ENCODE measurements around the gene TACC2. TPM values are rescaled to one million over a fixed set of nuclear protein-coding genes. Genes with fewer than 3 reads are reported as not detected.

The TACC2 gene
- total and polyA plus RNA-seq, 2 donors (not counting 3 experiments of a cell fraction or from before 2014, with no cell fraction given), result 14.4 to 46.2 TPM

- no peaks in the 10 kb centered on the region for H3K9me3 ChIP-seq (replicated peaks; ENCODE audit: control insufficient read depth, insufficient read depth, low read length)
- no peaks in the 10 kb centered on the region for H3K9me1 ChIP-seq (replicated peaks; ENCODE audit: control insufficient read depth, extremely low read depth, insufficient read depth, low read length)
- TF ChIP-seq EZH2 (IDR thresholded peaks at IDR 0.05; ENCODE audit: borderline replicate concordance, low read depth, low read length, severe bottlenecking) (no peak), POLR2A (IDR thresholded peaks at IDR 0.05; ENCODE audit: low read depth, low read length) (no peak), MAX (IDR thresholded peaks at IDR 0.05; ENCODE audit: insufficient read depth, insufficient read length) (no peak), GATA2 (IDR thresholded peaks at IDR 0.05; ENCODE audit: insufficient read depth, insufficient read length, low read depth, low read length) (no peak), JUN (IDR thresholded peaks at IDR 0.05; ENCODE audit: borderline replicate concordance, insufficient read depth, insufficient read length, low read depth) (no peak), CTCF (IDR thresholded peaks at IDR 0.05; ENCODE audit: extremely low read depth in 1 of 2, insufficient read depth in 1 of 2, low read depth in 1 of 2, low read length in 2 of 2) (no peak), MYC (IDR thresholded peaks at IDR 0.05; ENCODE audit: low read depth, low read length) (no peak), FOS (IDR thresholded peaks at IDR 0.05; ENCODE audit: borderline replicate concordance, insufficient read depth, low read length) (no peak), POLR2AphosphoS5 (IDR thresholded peaks at IDR 0.05; ENCODE audit: insufficient read depth, low read depth, low read length) (no peak)
- ChIA-PET CTCF (interaction anchor here (0.9 kb wide), 2 partner anchors 14 to 37 kb away, joined by 3 to 4 read pairs; no protein-coding TSS in a partner anchor), POLR2A (no interaction called here)
- intact Hi-C loops (cut with micrococcal nuclease) (no loop called here), dilution Hi-C loops (cut with MboI; ENCODE audit: extremely low pct_ligation_motif_present, low sequenced_read_pairs) (no loop called here)
- no peak overlapping the region for H2AFZ ChIP-seq (ENCODE audit: low read depth, low read length)
- FAIRE-seq (no peak), DNase-seq (ENCODE audit: low read depth, low spot score) (no peak)
- peaks cover 2% of the 10 kb centered on the region in 2 experiments for H3K27me3 ChIP-seq (ENCODE audit: control insufficient read depth in 2 of 2, insufficient read depth in 2 of 2, low read length in 2 of 2)
- no peaks in the 10 kb centered on the region for H3K4me1 ChIP-seq (ENCODE audit: control insufficient read depth, extremely low read depth, insufficient read depth, low read length)
- H3K36me3 ChIP-seq (ENCODE audit: control insufficient read depth in 2 of 2, extremely low read depth in 1 of 2, insufficient read depth in 2 of 2, low read length in 2 of 2), result no peaks in the 10 kb centered on the region
- H3K9ac ChIP-seq (replicated peaks; ENCODE audit: extremely low read depth, insufficient read depth, low read length), result no peak overlapping the region
- H3K27ac ChIP-seq (ENCODE audit: insufficient read depth, low read depth, low read length), result no peak overlapping the region
- no peaks in the 10 kb centered on the region for H4K20me1 ChIP-seq (replicated peaks; ENCODE audit: control insufficient read depth, extremely low read depth, insufficient read depth, low read length)
- BruUV-seq (replicated peaks), result no TSS peak
- no peak overlapping the region for H3K4me2 ChIP-seq (ENCODE audit: insufficient read depth, low read length)
- no peak overlapping the region for H3K4me3 ChIP-seq (replicated peaks in 1 of 3; ENCODE audit: insufficient read depth in 1 of 3, low read depth in 1 of 3, low read length in 3 of 3)
- no peaks in the 10 kb centered on the region for H3K79me2 ChIP-seq (ENCODE audit: control insufficient read depth, insufficient read depth, low read length)
These were observed 110.6 kb downstream of the TACC2 start for GRCh38 chr10:122099562-122099961.
